ENCODE measurements around the gene EIF3A. TPM values are rescaled to one million over a fixed set of nuclear protein-coding genes. Genes with fewer than 3 reads are reported as not detected.

EIF3A gene
- total and polyA plus RNA-seq, 2 donors: 41.2 to 67.8 TPM

DNA sequence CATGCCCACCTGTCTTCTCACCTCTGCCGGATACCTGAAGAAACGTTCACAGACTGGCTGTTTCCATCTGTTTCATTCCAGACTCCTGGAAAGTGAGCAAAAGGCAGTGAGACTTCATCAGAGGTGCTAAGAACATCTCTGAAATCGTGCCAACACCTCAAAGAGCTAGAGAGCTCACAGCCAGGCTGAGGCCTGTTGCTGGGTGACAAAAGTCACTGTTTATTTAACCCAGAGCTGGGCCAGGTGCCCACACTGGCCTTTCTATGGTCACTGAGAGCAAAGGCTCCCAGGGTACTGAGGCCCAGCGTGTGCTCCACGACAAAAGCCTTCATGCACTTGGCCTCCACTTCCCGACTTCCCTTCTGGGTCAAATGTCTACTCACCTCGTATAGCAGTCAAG, 54.8 kb downstream of the EIF3A start:
- DNase-seq (ENCODE audit: low read depth in 6 of 9, low spot score in 9 of 9): no peak
- no peak overlapping the region for H3K27ac ChIP-seq (ENCODE audit: low read depth in 1 of 2, low read length in 1 of 2)
- H3K9me3 ChIP-seq (ENCODE audit: control insufficient read depth in 2 of 2, insufficient read depth in 1 of 2, low read length in 1 of 2): no peaks in the 10 kb centered on the region

DNA sequence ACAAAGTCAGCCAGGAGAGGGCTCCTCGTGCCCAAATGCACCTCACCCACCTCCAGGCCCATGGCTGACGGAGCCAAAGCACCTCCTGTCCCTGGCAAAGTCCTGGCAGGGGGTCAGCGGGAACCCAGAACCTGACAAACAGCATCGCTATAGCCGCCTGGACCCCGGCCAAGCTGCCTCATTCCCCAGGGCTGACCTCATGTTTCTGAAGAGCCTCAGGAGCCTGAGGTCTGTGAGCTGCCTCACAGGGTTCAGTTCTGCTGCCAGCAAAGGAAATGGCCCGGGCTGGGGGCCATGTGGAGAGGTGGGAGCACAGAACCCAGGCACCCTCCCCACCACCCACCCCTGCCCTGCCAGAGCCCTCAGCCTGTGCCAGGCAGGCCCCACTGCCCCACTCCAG, 55.3 kb downstream of the EIF3A start:
- no peak overlapping the region for H3K27ac ChIP-seq (ENCODE audit: low read depth in 1 of 2, low read length in 1 of 2)
- H3K4me3 ChIP-seq (ENCODE audit: low read length in 2 of 2): no peak overlapping the region
- WGBS: 91% methylated on average over 7 of the region's 7 CpGs
- DNase-seq (ENCODE audit: low read depth in 6 of 9, low spot score in 9 of 9): no peak
- peaks cover 0 to 10% of the 10 kb centered on the region in 2 donors for H3K27me3 ChIP-seq (ENCODE audit: control insufficient read depth in 2 of 2, insufficient read depth in 1 of 2, low read length in 1 of 2)
- peaks cover 6 to 8% of the 10 kb centered on the region in 2 donors for H3K4me1 ChIP-seq (ENCODE audit: control insufficient read depth in 2 of 2, insufficient read depth in 2 of 2, low read length in 2 of 2)
- no peaks in the 10 kb centered on the region for H3K36me3 ChIP-seq (ENCODE audit: control insufficient read depth in 2 of 2, insufficient read depth in 2 of 2, low read length in 1 of 2)
- no peaks in the 10 kb centered on the region for H3K9me3 ChIP-seq (ENCODE audit: control insufficient read depth in 2 of 2, insufficient read depth in 1 of 2, low read length in 1 of 2)

More for the DNA sequence above, 54.8 kb downstream of the EIF3A start:
- Histone ChIP-seq H3K27me3 (ENCODE audit: control insufficient read depth in 2 of 2, insufficient read depth in 1 of 2, low read length in 1 of 2) (peaks cover 0 to 13% of the 10 kb centered on the region in 2 donors), H3K36me3 (ENCODE audit: control insufficient read depth in 2 of 2, insufficient read depth in 2 of 2, low read length in 1 of 2) (no peaks in the 10 kb centered on the region), H3K4me3 (ENCODE audit: low read length in 2 of 2) (no peak overlapping the region), H3K4me1 (ENCODE audit: control insufficient read depth in 2 of 2, insufficient read depth in 2 of 2, low read length in 2 of 2) (peaks cover 8 to 10% of the 10 kb centered on the region in 2 donors)
- 92% methylated on average over 7 of the region's 7 CpGs for WGBS

DNA sequence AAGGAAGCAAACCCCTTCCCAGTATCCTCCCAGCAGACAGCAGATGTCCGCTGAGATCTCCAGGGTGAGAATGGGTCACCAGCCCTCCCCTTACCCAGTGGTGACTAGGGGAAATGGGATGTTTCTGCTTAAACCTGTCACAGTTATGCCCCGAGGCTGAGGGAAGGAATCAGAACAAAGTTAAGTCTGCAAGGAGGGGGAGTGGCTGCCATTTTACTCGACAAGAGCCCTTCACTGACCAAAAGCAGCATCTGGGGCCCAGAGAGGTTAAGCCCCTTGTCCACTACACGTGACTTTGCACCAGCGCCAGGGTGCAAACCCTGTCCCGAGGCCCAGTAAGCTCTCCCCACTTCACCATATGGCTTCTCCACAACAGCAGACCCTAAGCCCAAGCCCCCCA, 55.7 kb downstream of the EIF3A start:
- no peak overlapping the region for H3K27ac ChIP-seq (ENCODE audit: low read depth in 1 of 2, low read length in 1 of 2)
- H3K4me3 ChIP-seq (ENCODE audit: low read length in 2 of 2): no peak overlapping the region
- no peaks in the 10 kb centered on the region for H3K9me3 ChIP-seq (ENCODE audit: control insufficient read depth in 2 of 2, insufficient read depth in 1 of 2, low read length in 1 of 2)
- H3K36me3 ChIP-seq (ENCODE audit: control insufficient read depth in 2 of 2, insufficient read depth in 2 of 2, low read length in 1 of 2): no peaks in the 10 kb centered on the region
- H3K4me1 ChIP-seq (ENCODE audit: control insufficient read depth in 2 of 2, insufficient read depth in 2 of 2, low read length in 2 of 2): peaks cover 6 to 8% of the 10 kb centered on the region in 2 donors
- no peak for DNase-seq (ENCODE audit: low read depth in 6 of 9, low spot score in 9 of 9)
- 75% methylated on average over 6 of the region's 6 CpGs for WGBS
- peaks cover 0 to 10% of the 10 kb centered on the region in 2 donors for H3K27me3 ChIP-seq (ENCODE audit: control insufficient read depth in 2 of 2, insufficient read depth in 1 of 2, low read length in 1 of 2)

- DNase-seq (ENCODE audit: low read depth in 6 of 9, low spot score in 9 of 9): no peak
- WGBS: 91% methylated on average over 8 of the region's 8 CpGs
- H3K4me1 ChIP-seq (ENCODE audit: control insufficient read depth in 2 of 2, insufficient read depth in 2 of 2, low read length in 2 of 2): peaks cover 0 to 2% of the 10 kb centered on the region in 2 donors
- H3K4me3 ChIP-seq (ENCODE audit: low read length in 2 of 2): no peak overlapping the region
- H3K27me3 ChIP-seq (ENCODE audit: control insufficient read depth in 2 of 2, insufficient read depth in 1 of 2, low read length in 1 of 2): peaks cover 0 to 2% of the 10 kb centered on the region in 2 donors
- no peaks in the 10 kb centered on the region for H3K9me3 ChIP-seq (ENCODE audit: control insufficient read depth in 2 of 2, insufficient read depth in 1 of 2, low read length in 1 of 2)
- no peaks in the 10 kb centered on the region for H3K36me3 ChIP-seq (ENCODE audit: control insufficient read depth in 2 of 2, insufficient read depth in 2 of 2, low read length in 1 of 2)
- no peak overlapping the region for H3K27ac ChIP-seq (ENCODE audit: low read depth in 1 of 2, low read length in 1 of 2)
Measured at GRCh38 chr10:119023553-119023868, 57.1 kb downstream of the EIF3A start.

DNA sequence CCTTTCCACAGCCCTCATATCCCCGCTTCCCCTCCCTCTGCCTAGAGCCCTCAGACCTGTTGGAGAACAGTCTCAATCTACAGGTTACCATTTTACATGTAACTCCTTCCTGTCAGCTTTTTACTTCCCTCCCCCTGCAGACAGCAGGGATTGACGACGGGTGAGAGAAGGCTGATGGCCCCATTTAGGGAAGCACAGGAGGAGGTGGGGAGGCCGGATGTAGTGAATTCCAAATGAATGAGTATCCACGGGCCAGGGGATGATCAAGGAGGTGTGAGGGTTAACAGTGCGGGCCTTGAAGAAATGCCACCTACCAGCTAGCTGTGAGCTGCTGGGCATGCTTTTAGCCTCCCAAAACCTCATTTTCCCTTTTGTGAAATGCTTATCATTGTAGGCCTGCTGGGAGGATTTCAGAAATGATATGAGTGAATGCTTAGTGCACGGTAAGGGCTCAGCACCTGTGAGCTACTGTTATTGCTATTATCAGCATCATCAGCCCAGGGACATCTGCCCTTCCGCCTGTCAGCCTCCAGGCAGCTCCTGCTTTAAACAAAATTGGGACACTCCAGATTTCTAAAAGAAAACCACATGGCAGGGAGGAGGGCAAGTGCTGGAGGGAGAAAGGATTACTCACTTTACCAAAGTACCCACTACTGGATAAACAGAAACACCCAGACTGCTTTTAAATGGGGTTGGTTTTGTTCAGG, 57.6 kb downstream of the EIF3A start:
- Histone ChIP-seq H3K4me3 (ENCODE audit: low read length in 2 of 2) (no peak overlapping the region), H3K27me3 (ENCODE audit: control insufficient read depth in 2 of 2, insufficient read depth in 1 of 2, low read length in 1 of 2) (peaks cover 0 to 2% of the 10 kb centered on the region in 2 donors), H3K36me3 (ENCODE audit: control insufficient read depth in 2 of 2, insufficient read depth in 2 of 2, low read length in 1 of 2) (no peaks in the 10 kb centered on the region), H3K9me3 (ENCODE audit: control insufficient read depth in 2 of 2, insufficient read depth in 1 of 2, low read length in 1 of 2) (no peaks in the 10 kb centered on the region), H3K27ac (ENCODE audit: low read depth in 1 of 2, low read length in 1 of 2) (no peak overlapping the region), H3K4me1 (ENCODE audit: control insufficient read depth in 2 of 2, insufficient read depth in 2 of 2, low read length in 2 of 2) (peaks cover 0 to 2% of the 10 kb centered on the region in 2 donors)
- WGBS: 70% methylated on average over 8 of the region's 8 CpGs
- no peak for DNase-seq (ENCODE audit: low read depth in 6 of 9, low spot score in 9 of 9)

DNA sequence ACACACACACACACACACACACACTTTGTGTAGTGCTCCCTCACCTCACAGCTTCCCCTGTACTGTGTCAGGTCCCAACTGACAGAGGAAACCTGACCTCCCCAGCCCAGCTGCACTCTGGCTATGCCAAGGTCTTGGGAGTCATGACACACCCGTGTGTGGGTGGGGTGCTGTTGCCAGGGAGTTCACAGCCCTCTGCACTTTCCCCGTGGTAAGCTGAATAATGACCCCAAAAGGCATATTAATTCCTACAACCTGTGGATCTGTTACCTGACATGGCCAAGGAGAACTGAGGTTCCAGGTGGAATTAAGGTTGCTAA, 60.0 kb downstream of the EIF3A start:
- no peak for DNase-seq (ENCODE audit: low read depth in 6 of 9, low spot score in 9 of 9)
- H3K27me3 ChIP-seq (ENCODE audit: control insufficient read depth in 2 of 2, insufficient read depth in 1 of 2, low read length in 1 of 2): peaks cover 0 to 2% of the 10 kb centered on the region in 2 donors
- 73% methylated on average over 2 of the region's 2 CpGs for WGBS
- no peaks in the 10 kb centered on the region for H3K36me3 ChIP-seq (ENCODE audit: control insufficient read depth in 2 of 2, insufficient read depth in 2 of 2, low read length in 1 of 2)
- no peaks in the 10 kb centered on the region for H3K9me3 ChIP-seq (ENCODE audit: control insufficient read depth in 2 of 2, insufficient read depth in 1 of 2, low read length in 1 of 2)
- peaks cover 0 to 2% of the 10 kb centered on the region in 2 donors for H3K4me1 ChIP-seq (ENCODE audit: control insufficient read depth in 2 of 2, insufficient read depth in 2 of 2, low read length in 2 of 2)
- no peak overlapping the region for H3K27ac ChIP-seq (ENCODE audit: low read depth in 1 of 2, low read length in 1 of 2)
- no peak overlapping the region for H3K4me3 ChIP-seq (ENCODE audit: low read length in 2 of 2)

GRCh38 chr10:119007211-119007574, 73.4 kb downstream of the EIF3A start:
- no peaks in the 10 kb centered on the region for H3K36me3 ChIP-seq (ENCODE audit: control insufficient read depth in 2 of 2, insufficient read depth in 2 of 2, low read length in 1 of 2)
- H3K4me1 ChIP-seq (ENCODE audit: control insufficient read depth in 2 of 2, insufficient read depth in 2 of 2, low read length in 2 of 2): no peaks in the 10 kb centered on the region
- peaks cover 0 to 4% of the 10 kb centered on the region in 2 donors for H3K27me3 ChIP-seq (ENCODE audit: control insufficient read depth in 2 of 2, insufficient read depth in 1 of 2, low read length in 1 of 2)
- no peak for DNase-seq (ENCODE audit: low read depth in 6 of 9, low spot score in 9 of 9)
- no peak overlapping the region for H3K27ac ChIP-seq (ENCODE audit: low read depth in 1 of 2, low read length in 1 of 2)
- H3K4me3 ChIP-seq (ENCODE audit: low read length in 2 of 2): no peak overlapping the region
- H3K9me3 ChIP-seq (ENCODE audit: control insufficient read depth in 2 of 2, insufficient read depth in 1 of 2, low read length in 1 of 2): no peaks in the 10 kb centered on the region
- WGBS: 89% methylated on average over 4 of the region's 4 CpGs

DNA sequence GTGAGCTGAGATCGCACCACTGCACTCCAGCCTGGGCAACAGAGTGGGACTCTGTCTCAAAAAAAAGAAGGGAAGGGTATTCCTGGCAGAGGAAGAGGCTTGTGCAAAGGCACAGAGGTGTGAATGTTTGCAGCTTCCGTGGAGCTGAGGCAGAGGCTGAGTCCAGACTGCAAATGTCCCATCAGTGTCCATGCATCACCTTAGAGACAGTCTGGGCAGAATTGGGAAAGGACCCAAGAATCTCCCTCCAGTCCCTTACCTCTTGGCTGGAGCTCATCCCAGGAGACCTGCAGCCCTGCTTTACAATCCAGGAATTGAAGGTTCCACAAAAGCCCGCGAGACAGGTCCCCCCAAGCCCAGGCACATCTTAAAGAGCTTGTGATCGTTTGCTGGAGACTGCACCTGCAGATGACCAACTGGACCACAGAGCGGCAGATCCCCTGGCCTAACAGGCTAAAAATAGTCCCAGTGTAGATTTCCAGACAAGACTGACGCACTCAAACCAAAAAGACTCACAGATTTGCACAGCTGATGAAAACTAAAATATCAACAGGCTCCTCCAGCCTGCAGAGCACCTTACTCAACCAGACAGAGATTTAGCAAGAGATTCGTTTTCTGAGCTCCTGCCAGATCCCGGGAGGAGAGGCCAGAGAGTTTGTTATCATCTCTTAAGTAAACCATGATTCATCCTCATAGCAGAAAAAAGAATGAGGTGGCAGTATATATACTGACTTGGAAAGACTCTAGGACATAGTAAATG, 74.0 kb downstream of the EIF3A start:
- 81% methylated on average over 9 of the region's 9 CpGs for WGBS
- H3K9me3 ChIP-seq (ENCODE audit: control insufficient read depth in 2 of 2, insufficient read depth in 1 of 2, low read length in 1 of 2): no peaks in the 10 kb centered on the region
- DNase-seq (ENCODE audit: low read depth in 6 of 9, low spot score in 9 of 9): no peak
- no peaks in the 10 kb centered on the region for H3K4me1 ChIP-seq (ENCODE audit: control insufficient read depth in 2 of 2, insufficient read depth in 2 of 2, low read length in 2 of 2)
- H3K4me3 ChIP-seq (ENCODE audit: low read length in 2 of 2): no peak overlapping the region
- H3K27me3 ChIP-seq (ENCODE audit: control insufficient read depth in 2 of 2, insufficient read depth in 1 of 2, low read length in 1 of 2): peaks cover 0 to 4% of the 10 kb centered on the region in 2 donors
- H3K27ac ChIP-seq (ENCODE audit: low read depth in 1 of 2, low read length in 1 of 2): no peak overlapping the region
- H3K36me3 ChIP-seq (ENCODE audit: control insufficient read depth in 2 of 2, insufficient read depth in 2 of 2, low read length in 1 of 2): no peaks in the 10 kb centered on the region

DNA sequence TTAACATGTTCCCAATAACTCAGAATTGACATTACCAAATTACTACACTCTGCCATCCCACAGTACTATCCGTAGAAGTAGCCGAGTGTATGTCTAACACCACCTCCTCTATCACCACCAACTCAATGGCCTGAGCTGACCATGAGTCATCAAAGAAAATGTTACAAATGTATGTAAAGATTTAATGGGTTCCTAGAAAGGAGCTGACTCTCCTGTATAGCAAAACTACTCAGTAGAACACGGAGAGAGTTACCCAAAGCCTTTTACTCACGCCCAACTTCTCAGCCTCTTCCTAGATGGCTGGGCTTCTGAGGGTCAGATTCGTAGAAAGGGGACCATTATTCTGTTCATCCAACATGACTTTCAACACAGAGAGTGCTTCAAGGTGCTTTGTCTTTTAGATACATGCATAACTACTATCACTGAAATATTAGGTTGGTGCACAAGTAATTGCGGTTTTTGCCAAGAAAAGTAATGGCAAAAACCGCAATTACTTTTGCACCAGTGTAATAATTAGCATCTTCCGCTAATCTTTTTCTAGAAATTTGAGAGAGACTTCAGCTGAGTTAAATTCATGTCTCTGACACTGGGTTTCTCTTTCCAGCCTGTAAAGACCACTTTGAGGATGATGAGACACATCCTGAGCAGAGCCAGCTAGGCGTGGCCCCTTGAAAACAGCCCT, 75.1 kb downstream of the EIF3A start:
- no peak overlapping the region for H3K4me3 ChIP-seq (ENCODE audit: low read length in 2 of 2)
- no peaks in the 10 kb centered on the region for H3K9me3 ChIP-seq (ENCODE audit: control insufficient read depth in 2 of 2, insufficient read depth in 1 of 2, low read length in 1 of 2)
- 94% methylated on average over 9 of the region's 9 CpGs for WGBS
- no peak overlapping the region for H3K27ac ChIP-seq (ENCODE audit: low read depth in 1 of 2, low read length in 1 of 2)
- no peaks in the 10 kb centered on the region for H3K4me1 ChIP-seq (ENCODE audit: control insufficient read depth in 2 of 2, insufficient read depth in 2 of 2, low read length in 2 of 2)
- H3K27me3 ChIP-seq (ENCODE audit: control insufficient read depth in 2 of 2, insufficient read depth in 1 of 2, low read length in 1 of 2): peaks cover 0 to 6% of the 10 kb centered on the region in 2 donors
- H3K36me3 ChIP-seq (ENCODE audit: control insufficient read depth in 2 of 2, insufficient read depth in 2 of 2, low read length in 1 of 2): no peaks in the 10 kb centered on the region
- DNase-seq (ENCODE audit: low read depth in 6 of 9, low spot score in 9 of 9): no peak

Measured in thymus (tissue), 11 donors.